ENCODE data around the gene ITGA1.

DNA sequence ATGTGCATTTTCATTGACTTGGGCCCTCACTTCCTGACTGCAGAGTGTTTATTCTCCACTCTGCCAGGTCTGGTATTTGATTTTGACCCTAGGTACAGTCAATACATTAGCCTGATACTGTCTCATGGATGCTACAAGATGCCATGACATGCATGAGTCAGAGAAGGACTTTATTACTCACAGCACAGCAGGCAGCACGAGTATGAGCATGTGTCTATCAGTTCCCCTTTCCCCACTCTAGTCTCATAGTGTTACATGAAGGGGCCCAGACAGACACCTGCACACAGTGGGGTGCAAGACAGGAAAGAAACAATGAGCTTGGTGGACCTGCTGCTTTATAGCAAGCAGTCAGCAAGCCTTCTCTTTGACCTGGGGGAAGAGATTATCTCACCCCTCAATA, 221.0 kb downstream of the ITGA1 start:
- TF ChIP-seq ZFP3 (CRISPR knock-in tag; IDR thresholded peaks at IDR 0.05), result no peak
- TF ChIP-seq SNAI2 (CRISPR knock-in tag; IDR thresholded peaks at IDR 0.05), result no peak
- TF ChIP-seq ZFP30 (CRISPR knock-in tag; IDR thresholded peaks at IDR 0.05), result no peak
- TF ChIP-seq ZNF8 (CRISPR knock-in tag; IDR thresholded peaks at IDR 0.05), result no peak
- no peak for TF ChIP-seq TOX (CRISPR knock-in tag; IDR thresholded peaks at IDR 0.05; ENCODE audit: borderline replicate concordance)
- TF ChIP-seq, protein P1, sequence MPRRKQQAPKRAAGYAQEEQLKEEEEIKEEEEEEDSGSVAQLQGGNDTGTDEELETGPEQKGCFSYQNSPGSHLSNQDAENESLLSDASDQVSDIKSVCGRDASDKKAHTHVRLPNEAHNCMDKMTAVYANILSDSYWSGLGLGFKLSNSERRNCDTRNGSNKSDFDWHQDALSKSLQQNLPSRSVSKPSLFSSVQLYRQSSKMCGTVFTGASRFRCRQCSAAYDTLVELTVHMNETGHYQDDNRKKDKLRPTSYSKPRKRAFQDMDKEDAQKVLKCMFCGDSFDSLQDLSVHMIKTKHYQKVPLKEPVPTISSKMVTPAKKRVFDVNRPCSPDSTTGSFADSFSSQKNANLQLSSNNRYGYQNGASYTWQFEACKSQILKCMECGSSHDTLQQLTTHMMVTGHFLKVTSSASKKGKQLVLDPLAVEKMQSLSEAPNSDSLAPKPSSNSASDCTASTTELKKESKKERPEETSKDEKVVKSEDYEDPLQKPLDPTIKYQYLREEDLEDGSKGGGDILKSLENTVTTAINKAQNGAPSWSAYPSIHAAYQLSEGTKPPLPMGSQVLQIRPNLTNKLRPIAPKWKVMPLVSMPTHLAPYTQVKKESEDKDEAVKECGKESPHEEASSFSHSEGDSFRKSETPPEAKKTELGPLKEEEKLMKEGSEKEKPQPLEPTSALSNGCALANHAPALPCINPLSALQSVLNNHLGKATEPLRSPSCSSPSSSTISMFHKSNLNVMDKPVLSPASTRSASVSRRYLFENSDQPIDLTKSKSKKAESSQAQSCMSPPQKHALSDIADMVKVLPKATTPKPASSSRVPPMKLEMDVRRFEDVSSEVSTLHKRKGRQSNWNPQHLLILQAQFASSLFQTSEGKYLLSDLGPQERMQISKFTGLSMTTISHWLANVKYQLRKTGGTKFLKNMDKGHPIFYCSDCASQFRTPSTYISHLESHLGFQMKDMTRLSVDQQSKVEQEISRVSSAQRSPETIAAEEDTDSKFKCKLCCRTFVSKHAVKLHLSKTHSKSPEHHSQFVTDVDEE (CRISPR knock-in tag; IDR thresholded peaks at IDR 0.05), result no peak
- TF ChIP-seq OSR1 (CRISPR knock-in tag; IDR thresholded peaks at IDR 0.05), result no peak
- TF ChIP-seq, protein P2, sequence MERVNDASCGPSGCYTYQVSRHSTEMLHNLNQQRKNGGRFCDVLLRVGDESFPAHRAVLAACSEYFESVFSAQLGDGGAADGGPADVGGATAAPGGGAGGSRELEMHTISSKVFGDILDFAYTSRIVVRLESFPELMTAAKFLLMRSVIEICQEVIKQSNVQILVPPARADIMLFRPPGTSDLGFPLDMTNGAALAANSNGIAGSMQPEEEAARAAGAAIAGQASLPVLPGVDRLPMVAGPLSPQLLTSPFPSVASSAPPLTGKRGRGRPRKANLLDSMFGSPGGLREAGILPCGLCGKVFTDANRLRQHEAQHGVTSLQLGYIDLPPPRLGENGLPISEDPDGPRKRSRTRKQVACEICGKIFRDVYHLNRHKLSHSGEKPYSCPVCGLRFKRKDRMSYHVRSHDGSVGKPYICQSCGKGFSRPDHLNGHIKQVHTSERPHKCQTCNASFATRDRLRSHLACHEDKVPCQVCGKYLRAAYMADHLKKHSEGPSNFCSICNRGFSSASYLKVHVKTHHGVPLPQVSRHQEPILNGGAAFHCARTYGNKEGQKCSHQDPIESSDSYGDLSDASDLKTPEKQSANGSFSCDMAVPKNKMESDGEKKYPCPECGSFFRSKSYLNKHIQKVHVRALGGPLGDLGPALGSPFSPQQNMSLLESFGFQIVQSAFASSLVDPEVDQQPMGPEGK (CRISPR knock-in tag; IDR thresholded peaks at IDR 0.05; ENCODE audit: borderline replicate concordance), result no peak
- no peak for TF ChIP-seq RARB (CRISPR knock-in tag; IDR thresholded peaks at IDR 0.05)
- TF ChIP-seq ARNTL (CRISPR knock-in tag; IDR thresholded peaks at IDR 0.05; ENCODE audit: borderline replicate concordance, low read depth), result no peak
- TF ChIP-seq ZNF565 (CRISPR knock-in tag; conservative IDR thresholded peaks at IDR 0.05; ENCODE audit: low read depth), result no peak
- no peak for TF ChIP-seq ESRRG (CRISPR knock-in tag; IDR thresholded peaks at IDR 0.05)
- TF ChIP-seq ISL1 (CRISPR knock-in tag; IDR thresholded peaks at IDR 0.05), result no peak
- TF ChIP-seq ZC3H10 (CRISPR knock-in tag; IDR thresholded peaks at IDR 0.05), result no peak

All from SK-N-SH treated with all-trans-retinoic acid at 6 μM for 48 hours (cell line).